ENCODE data around the gene ACADVL.

ACADVL gene

GRCh38 chr17:7252176-7253043 lies 32.7 kb downstream of the ACADVL start, which contains the start of gene ELP5:
Gene ELP5 (plus strand): TSS chr17:7252215. CDS start chr17:7252551, 336 bp downstream.
- no peak for FAIRE-seq

- FAIRE-seq: no peak
These were observed 33.3 kb downstream of the ACADVL start for GRCh38 chr17:7253082-7253481.

DNA sequence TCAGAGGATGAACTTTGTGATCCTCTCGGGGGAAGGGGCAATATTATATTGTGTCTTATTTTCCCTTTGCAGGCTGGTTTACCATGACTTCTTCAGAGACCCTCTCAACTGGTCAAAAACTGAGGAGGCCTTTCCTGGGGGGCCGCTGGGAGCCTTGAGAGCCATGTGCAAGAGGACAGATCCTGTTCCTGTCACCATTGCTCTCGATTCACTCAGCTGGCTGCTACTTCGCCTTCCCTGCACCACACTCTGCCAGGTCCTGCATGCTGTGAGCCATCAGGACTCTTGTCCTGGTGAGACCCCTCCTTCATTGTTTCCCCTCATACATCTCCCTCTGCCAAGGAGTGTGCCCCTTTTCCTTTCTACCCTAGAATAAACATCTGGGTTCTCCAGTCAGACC lies 34.8 kb downstream of the ACADVL start:
- FAIRE-seq: no peak

GRCh38 chr17:7256766-7257456 lies 37.2 kb downstream of the ACADVL start:
- FAIRE-seq: no peak

GRCh38 chr17:7258731-7259554 lies 39.2 kb downstream of the ACADVL start:
- FAIRE-seq: no peak

- no peak for FAIRE-seq
These were observed 39.8 kb downstream of the ACADVL start for GRCh38 chr17:7259555-7259889.

DNA sequence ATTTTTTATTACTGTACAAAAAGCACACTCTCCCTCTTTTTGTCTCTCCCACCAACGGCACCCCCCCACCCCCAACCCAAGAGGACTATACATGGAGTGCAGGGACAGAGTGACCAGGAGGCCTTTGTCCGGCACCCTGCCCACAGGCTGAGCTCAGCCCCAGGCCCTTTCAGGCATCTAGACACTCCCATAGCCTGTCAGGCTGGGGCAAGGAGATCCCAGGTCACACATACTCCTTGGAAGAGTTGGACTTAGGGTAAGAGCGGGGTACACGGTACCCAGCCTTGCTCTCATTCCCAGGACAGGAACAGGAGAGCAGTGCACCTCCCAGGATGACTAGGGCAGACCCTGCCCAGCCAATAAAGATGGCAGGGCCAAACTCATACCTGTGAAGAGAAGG lies 40.4 kb downstream of the ACADVL start:
- no peak for FAIRE-seq

DNA sequence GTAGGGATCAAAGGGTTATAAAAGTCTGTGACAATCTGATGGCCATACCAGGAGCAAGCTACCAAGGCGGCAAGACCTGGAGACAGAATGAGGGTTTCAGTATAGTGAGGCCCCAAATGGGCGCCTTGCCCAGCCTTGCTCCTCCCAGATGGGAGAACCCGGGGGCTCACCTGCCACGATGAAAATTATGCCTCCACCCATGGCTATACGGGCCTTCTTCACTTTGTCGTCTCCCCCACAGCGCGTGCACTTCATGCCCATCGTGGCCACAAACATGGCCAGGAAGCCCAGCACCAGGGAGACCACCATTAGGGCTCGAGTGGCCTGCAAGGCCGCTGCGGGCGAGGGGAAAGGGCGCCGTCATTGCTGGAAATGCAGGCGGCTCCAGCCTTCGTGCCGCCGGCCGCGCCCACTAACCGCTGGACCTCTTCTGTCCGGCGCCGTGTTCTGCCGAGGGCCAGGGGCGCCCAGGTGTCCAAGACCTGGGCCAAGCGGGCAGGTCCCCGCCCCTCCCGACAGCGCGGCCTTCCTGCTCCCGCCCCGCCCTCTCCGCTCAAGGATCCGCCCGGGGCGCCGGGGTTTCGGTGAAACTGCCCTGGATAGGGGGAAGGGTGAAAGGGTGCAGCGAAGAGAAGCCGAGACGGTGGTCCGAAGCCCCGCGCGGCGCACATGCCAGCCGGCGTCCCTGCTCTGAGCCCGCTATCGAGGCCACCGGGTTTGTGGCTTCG lies 41.1 kb downstream of the ACADVL start:
- FAIRE-seq: no peak

DNA sequence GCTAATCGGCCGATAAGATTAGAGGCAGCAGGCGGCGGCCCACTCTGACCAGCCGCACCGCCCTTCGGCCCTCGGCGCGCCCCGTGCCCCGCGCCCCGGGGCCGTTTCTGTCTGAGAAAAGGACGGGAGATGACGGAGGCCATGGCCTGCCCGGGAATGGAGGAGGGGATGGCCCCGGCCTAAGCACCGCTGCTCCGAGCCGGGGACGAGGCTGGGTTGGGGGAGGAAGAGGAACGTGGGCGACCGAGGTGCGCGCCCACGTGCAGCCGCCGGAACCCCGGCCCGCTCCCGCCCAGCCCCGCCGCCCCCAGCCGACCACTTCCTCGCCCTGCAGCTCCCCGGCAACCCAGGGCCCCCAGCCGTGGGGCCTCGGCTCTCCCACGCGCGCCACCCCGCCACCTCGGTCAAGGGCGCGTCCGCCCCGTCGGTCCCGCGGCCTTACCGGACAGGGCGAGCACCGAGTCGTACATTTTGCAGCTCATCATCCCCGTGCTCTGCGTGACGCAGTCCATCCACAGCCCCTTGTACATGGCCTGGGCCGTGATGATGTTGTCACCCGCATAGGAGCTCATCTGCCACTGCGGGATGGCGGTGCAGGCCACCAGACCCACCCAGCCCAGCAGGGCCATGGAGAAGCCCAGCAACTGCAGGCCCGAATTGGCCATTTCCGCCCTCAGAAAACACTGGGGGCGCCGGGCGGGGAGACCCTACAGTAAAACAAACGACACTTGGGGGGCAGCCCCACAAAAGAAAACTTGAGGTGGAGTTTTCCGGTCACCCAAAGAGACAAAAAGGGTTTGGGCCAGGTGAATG lies 41.8 kb downstream of the ACADVL start:
- no peak for FAIRE-seq

DNA sequence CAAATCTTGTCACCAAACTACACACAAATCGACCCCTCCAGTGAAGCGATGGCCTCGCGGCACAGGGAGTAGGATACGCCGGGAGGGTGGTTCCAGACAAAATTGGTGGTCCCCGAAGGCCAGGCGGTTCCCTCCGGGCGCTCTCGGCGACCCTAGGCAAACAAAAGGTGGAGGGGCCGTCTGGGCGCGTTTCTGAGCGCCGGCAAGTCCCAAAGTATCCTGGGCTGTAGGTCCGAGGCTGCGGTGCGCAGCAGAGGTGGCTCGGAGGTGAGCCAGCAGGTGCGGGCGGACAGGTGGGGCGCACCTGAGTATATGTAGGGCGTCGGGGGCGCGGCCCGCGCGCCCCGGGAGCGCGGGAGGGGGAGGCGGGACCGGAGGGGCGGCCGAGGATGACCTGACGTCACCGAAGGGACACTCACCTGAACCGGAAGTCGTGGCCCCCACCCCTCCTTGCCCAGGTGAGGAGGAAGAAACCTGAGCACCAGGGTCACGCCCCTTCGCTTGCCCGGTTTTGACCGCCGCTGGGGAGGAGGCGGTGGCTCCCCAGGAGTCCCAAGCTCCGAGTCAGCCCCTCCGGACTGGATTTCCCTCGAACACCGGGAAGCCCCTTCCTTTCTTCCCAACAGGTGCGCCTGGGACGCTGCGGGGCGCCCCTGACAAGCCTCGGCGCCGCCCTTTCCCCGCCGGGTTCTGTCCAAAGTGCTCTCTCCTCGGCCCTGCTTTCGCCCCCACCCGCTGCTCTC lies 42.6 kb downstream of the ACADVL start, which contains the start of gene CLDN7:
Gene CLDN7, minus strand, starts transcription at position 287 of the 743 bp plus-strand sequence. CDS start 435 bp downstream, outside the sequence.
- FAIRE-seq: no peak

- FAIRE-seq: no peak
These were observed 43.4 kb downstream of the ACADVL start for GRCh38 chr17:7262935-7263800.

GRCh38 chr17:7263801-7264078 lies 44.0 kb downstream of the ACADVL start:
- FAIRE-seq: no peak

GRCh38 chr17:7266784-7267183 lies 47.0 kb downstream of the ACADVL start:
- FAIRE-seq: no peak
